GM19023 (cell line): ENCODE measurements around the gene ESPNL.

Source experiments
- ATAC-seq: cut with Tn5 transposase; IDR thresholded peaks from one replicate; pipeline ENCODE4 v1.9.1; 2021; ENCODE audit warnings: mild to moderate bottlenecking, moderate library complexity; ENCODE audit not compliant: unreplicated experiment

The ESPNL gene

DNA sequence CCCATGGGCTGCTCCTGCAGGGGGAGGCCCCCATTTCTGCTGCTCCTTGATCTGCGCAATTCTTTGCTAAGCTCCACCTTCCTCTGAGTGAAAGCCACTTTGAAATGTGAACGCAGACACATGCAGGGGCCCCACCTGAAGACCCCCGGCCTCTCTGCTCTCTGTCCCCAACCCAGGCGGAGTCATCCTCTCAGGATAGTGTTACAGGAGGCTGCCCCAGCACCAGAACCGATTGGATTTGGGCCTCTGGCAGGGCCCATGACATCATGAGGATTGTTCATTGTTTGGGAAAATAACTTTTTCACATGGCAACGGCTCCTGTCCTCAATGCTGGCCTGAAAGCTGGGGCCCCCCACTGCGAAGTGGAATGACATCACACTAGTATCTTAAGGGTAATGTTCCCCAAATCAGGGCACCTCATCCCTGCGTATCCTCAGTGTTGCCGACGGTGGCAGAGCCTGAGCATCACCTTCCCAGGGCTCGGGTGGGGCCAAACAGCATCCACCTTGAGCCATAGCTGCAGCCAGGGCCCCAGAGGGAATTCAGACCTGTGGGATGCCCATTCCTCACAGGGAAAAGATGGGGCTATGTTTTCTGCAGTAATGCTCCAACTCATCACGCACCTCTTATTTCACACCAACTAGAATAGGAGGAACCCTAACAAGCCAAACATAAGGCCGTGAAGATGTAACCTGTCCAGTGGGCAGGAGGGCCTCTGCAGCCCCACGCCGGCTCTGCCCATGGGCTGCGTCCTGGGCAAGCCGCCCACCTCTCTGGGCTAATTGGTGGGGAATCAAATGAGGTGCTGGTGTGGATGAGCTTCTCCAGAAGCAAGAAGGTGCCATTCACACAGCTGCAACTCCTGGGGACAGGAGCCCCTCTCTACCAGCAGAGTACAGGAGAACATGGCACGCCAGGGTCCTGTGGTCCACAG lies 55.9 kb downstream of the ESPNL start:
- ATAC-seq = no peak

DNA sequence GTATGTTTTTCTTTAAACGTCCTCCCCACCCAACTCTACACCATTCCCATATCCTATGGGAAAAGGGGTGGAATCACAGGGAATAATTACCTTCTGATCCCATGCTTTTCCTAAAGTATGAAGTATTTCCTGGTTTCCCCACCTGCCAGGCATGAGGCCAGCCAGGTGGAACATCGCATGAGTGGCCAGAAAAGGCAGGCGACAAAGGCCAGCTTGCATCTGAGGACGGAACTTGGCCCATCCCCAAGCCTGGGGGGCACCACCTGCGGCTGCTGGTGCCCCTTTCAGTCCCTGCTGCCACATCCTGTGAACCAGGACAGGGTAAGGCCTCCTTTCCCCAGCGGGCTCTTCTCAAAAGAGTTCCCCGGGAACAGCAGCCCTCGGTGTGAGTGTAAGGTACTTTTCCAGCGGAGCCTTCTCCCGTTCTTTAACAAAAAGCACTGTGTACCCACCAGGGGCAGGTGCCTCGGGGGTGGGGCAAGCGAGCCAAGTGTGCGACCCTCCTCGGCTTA lies 57.4 kb downstream of the ESPNL start:
- no peak for ATAC-seq

DNA sequence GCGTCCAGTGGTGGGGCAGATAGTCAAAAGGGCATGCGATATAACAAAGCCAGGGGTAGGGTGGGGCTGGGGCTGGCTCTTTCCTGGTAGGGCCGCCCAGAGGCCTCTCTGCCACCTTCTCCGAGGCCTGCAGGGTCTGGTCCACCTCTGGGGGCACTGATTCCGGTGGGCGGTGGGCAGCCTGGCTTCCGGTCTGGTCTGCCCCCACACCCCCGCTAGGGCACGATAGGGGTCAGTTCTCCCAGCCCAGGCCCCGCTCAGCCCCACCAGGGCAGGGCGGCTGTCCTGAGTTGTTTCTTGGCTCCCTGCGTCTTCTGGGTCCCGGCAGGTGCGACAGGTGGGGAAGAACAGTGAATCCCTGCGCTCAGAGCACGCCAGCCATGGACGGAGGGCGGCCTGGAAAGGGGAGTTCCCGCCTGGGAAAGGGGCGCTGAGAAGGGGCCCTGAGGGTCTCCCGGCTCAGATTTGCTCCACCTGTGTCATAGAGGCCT lies 57.9 kb downstream of the ESPNL start:
- no peak for ATAC-seq

- ATAC-seq = peak; percentile 52
Measured at GRCh38 chr2:238158509-238159070, 58.5 kb downstream of the ESPNL start, which contains the start of gene ERFE. Gene ERFE (plus strand): TSS chr2:238158970. CDS start chr2:238159008, 38 bp downstream.

DNA sequence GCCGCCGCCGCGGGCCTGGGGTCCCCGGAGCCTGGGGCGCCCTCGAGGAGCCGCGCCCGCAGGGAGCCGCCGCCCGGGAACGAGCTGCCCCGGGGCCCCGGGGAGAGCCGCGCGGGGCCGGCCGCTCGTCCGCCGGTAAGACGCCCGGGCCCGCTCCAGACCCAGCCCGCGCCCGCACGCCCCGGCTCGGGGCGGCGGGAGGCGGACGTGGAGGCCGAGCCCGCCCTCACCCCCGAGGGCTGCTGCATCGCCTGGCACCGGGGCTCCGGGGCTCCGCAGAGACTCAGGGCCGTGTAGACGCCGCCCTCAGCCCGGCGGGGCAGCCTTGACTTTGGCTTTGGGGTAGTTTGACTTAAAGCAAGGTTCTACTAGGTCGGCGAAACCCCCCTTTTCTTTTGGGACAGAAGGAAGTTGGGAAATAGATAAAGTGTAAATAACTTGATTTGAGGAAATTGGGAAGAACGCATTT lies 59.0 kb downstream of the ESPNL start:
- ATAC-seq = peak; percentile 17

GRCh38 chr2:238159661-238160205 lies 59.6 kb downstream of the ESPNL start:
- no peak for ATAC-seq

DNA sequence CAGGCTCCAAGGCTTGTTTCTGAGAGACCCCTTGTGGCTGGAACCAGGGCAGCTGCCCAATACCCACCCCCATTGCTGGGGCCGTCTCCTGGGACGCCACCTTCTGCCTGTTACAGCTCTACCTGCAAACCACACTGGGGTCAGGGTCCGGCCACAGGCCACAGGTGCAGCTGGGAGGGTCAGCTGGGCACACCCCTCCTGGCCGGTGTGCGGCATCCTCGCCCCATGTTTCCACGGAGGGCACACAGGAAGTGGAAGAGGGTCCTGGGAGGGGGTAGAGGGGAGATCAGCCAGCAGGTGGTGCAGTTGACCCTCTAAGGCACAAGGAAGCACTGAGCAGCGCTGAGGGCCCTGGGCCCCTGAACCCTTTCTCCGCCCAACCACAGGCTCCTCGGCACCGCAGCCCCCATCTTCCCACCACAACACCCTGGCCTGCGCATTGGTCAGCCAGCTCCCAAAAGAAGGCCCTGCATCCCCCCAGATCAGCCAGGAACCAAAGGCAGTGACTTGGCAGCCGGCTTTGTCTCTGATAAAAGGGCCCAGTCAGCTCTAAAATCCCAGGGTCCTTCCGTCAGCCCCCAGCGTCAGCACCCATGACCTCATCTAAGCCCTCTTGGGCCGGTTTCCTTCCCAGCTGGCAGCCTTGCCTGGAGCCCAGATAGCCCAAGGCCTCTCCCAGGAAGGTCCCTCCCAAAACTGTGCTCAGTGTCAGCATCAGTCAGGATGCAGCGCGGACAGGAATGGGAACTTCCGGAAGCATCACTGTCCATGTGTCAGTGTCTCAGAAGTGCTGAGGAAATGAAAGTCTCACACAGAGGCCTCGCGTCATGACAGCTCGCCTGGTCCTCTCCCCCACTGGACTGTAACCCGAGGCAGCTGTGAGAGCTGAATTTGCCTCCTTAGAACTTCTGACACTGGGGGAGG lies 60.3 kb downstream of the ESPNL start:
- no peak for ATAC-seq

GRCh38 chr2:238161291-238162051 lies 61.3 kb downstream of the ESPNL start:
- no peak for ATAC-seq

DNA sequence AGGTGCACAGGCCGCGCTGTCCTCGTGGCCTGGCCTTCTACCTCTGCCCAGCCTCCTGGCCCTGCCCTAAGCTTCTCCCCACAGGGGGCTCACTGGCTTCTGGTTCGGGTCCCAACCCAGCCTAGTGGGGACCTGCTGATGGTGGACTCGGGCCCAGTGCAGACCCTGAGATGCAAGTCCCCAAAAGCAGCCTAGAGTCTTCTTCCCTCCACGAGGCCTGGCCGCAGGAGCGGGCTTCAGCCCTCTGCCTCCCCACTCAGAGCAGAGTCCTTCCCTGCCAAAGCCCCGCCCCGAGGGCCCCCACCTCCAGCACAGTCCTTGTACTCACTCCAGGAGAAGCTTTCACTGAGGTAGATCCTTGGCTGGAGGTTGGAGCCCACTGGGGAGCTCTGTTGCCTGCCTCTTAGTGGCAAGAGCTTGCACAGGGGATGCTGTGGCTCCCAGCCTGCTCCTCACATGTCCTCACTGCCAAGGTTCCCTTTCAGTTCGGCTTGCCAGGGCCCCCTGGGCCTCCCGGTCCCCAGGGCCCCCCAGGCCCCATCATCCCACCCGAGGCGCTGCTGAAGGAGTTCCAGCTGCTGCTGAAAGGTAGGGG lies 62.2 kb downstream of the ESPNL start:
- no peak for ATAC-seq

- no peak for ATAC-seq
Measured at GRCh38 chr2:238162846-238163441, 62.8 kb downstream of the ESPNL start.

GRCh38 chr2:238163481-238164198 lies 63.5 kb downstream of the ESPNL start:
- ATAC-seq = no peak

DNA sequence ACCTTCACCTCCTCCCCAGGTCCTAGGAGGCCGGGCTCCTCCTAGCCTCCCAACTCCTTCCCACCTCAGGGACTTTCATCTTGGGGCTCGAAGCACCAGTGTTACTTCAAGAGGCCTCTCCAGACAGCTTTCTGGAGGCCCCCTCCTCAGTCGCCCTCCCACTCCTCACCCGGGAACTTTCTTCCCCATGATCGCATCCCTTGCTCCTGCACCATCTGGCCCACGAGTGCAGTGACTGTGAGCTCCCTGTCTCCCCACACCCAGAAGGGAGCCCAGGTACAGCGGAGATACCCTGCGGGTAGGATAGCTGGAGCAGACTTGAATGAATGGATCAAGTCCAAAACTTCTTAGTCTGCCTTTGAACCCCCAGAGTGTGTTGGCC lies 64.8 kb downstream of the ESPNL start:
- ATAC-seq = no peak

GRCh38 chr2:238165288-238165921 lies 65.3 kb downstream of the ESPNL start:
- no peak for ATAC-seq

GRCh38 chr2:238166391-238167343 lies 66.5 kb downstream of the ESPNL start:
- no peak for ATAC-seq

DNA sequence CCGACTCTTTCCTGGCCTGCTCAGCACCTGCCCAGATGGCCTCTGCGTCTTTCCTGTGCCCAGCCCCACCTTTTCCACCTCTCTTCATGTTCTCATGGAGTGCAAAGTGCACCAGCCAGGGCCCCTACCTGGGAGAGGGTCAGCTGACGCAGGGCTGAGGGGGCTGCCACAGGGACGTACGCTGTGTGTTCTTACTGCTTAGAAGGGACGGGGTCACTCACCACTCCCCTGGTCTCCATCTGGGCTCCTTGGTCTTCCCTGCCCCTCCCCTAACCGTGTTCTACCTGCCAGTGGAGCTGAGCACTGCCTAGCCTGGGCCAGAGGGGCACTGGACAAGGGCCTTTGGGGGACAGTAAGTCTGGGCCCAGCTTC lies 67.2 kb downstream of the ESPNL start:
- no peak for ATAC-seq

- no peak for ATAC-seq
Measured at GRCh38 chr2:238167761-238168160, 67.6 kb downstream of the ESPNL start.
